Daoy (cell line): ENCODE results near the gene P2RX3. TPM values are rescaled to one million over a fixed set of nuclear protein-coding genes. Genes with fewer than 3 reads are reported as not detected.
"Not testable (repeated sequence)": the region's sequence is repeated elsewhere in the genome, so short reads cannot be mapped to it uniquely, and the experiment has no call there.

Experiments
- DNase-seq: peaks from one replicate; pipeline ENCODE4 v3.0.0-alpha.2; 2015; ENCODE audit warnings: low read depth
- total RNA-seq: library from RNA; depleted of rRNA; stranded (reverse); fragments of >200 nt; shearing (Covaris generic); gene quantifications from 2 replicates; pipeline ENCODE4 v1.2.3, GENCODE V29; 2014

P2RX3 gene
- total RNA-seq, 1 experiment from 2014 or later = not detected

DNA sequence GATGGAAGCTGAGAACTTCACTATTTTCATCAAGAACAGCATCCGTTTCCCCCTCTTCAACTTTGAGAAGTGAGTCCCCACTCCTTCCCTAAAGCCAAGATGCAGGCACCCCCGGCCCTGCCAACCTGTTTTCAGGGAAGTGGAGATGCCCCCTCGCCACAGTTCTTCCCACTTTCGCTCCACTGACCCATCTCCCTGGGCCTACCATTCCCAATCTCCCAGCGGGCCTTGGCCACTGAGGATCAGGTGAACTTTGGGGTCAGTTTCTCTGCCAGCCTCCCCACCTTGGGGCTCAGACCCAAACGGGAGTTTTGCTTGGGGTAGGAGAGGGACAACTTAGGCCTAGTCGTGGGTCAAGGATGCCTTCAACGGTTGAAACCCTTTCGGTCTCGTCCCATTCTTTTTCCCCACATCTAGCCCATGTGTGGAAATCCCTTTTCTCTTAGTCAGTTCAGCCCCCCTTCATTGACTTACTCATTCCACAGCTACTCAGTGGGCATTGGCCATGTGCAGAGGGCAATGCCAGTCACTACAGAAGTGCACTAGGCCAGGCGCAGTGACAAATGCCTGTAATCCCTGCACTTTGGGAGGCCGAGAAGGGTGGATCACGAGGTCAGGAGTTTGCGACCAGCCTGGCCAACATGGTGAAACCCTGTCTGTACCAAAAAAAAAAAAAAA is 10.6 kb downstream of the P2RX3 start:
- DNase-seq = peak; percentile 29

DNA sequence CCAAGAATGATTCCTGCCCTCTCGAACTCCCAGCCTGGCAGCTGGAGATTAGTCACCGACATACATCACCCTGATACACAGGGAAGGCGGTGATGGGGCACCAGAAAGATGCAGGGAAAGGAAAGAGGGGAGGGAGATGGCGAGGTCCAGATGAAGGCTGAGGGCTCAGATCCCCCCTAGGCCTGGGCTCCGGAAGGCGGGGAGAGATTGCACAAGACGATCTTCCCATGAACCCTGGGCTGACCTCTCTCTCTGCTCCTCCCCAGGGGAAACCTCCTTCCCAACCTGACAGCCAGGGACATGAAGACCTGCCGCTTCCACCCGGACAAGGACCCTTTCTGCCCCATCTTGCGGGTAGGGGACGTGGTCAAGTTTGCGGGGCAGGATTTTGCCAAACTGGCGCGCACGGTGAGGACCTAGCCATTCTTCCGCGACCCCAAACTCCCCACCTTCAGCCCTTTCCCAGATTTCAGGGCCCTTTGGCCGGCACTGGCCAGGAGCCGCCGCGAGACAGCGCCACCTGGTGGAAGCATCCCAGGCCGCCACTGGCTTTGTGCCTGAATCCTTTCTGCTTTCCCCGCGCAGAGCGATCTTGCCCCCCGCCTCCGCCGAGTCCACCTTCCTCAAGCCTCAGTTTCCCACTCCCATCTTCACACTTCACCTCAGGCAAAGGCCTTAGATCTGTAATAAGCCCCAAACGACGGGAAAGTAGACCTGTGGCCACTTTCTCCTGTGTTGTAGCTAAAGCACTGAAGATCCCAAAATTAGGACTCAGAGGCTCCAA is 11.5 kb downstream of the P2RX3 start:
- peak; percentile 75 for DNase-seq

DNA sequence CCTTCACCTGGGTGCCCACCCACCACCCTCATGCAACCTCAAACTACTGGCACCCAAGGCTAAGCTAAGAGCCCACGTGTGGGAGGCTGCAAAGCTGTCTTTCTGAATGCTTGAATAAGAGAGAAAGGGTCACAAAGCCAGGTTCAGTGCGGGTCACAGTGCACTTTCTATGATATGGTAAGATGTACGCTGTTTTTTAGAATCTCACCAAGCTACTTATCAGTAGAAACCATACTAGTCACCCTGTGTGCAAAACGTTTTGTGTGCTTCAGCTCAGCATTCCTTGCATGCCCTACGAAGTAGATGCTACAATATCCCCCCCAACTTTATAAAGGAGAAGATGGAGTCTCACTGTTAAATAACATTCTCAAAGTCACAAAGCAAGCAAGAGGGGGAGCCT is 14.9 kb downstream of the P2RX3 start:
- DNase-seq = no peak

DNA sequence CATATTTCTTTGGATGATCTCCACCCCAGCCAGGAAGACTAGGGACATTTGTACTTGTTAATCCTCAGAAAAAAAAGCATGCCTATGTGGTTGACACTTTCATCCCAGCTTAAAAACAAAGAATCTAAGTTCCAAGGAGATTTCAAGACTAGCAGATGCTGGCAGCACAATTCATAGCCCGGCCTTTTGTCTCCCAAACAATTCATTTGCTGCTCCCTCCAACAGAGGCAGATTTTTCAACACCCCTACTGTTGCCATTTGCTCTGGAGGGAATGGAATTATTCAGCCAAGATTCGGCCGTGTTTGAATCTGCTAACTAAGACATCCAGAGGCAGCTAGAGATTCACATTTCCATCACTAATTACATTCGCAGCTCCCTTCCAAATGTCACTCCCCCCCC is 15.3 kb downstream of the P2RX3 start:
- no peak for DNase-seq

DNA sequence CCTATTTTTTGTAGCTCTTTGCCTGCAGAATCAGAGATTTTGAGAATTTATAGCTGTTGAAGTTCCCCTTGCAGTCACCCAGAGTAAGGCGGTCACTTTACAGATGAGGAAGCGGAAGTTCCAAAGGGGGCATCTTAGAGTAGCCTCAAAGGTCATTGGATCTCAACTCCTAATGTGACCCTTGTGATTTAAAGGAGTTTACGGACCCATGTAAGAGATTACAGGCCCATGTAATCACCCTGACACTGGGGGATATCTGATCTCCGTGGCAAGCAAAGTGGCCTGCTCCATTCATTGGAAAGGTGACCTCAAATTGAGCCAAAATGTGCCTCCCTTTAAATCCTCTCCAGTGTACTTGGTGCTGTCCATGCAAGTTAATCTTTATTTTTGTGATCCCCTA is 15.7 kb downstream of the P2RX3 start:
- no peak for DNase-seq

DNA sequence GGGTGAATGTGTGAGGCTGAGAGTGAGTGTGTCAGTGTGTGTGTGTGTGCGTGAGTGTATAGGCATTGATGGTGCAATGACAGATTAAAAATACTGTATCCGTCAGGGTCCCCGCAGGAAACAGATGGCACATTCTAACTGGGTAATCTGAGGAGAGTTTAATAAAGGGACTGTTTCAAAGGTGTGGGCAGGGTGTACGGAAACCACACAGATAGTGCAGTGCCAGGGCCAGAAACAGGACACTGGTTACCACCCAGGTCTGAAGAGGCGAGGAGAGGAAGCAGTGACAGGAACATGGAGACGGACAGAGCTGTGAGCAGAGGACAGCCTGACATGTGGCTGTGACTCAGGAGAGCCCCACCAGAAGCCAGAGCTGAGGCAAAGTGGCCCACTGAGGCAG is 16.5 kb downstream of the P2RX3 start:
- DNase-seq = no peak

DNA sequence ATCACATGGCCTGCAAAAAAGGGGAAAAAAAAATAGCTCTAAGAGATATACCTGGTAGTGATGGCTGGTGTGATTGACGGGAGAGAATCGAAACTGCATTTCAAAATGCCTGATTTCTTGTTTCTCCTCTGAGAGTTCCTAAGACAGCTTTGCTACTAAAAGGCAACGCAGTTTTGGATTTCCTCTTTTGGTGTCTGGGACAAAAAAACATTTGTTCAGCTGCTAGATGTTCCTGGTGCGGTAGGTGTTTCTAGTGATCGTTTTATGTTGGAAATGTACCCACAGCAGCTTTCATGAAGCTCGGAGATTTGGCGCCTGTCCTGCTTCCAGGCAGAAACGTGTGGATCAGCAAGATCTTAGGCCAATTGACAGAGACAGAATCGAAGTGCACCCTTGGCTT is 18.1 kb downstream of the P2RX3 start:
- no peak for DNase-seq

DNA sequence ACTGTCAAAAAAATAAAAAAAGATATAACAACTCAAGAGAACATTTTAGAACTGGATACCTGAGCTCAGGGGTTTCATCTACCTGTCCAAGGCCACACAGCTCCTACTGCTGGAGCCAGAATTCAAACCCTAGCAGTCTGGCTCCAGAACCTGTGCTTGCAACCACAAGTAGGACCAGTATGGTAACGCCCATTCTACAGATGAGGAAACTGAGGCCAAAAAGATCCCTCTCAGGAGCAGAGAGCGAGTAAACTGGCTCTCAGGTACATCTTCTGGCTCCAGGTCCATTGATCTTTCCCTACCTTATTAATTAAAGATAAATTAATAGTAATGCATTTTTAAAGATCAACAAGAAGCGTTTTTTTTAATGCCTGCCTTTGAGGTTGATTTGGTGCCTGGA is 19.2 kb downstream of the P2RX3 start:
- no peak for DNase-seq

DNA sequence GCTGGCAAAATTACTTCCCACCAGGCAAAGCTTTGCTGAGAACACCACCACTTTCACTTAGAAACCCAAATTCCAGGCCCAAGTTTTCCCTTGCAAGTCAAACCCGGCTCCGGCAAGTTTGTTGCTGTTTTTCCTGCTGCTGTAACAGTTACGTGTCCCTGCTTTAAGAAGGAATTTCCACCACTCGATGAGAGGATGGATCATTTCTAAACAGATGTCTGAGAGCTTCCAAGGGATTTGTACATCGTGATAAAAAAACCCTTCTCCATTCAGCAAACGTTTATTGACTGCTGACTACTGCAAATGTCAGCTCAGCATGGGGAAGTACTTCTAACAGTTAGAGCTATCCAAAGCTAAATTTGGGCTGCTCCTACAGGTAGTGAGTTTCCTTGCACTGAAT is 19.7 kb downstream of the P2RX3 start:
- no peak for DNase-seq

DNA sequence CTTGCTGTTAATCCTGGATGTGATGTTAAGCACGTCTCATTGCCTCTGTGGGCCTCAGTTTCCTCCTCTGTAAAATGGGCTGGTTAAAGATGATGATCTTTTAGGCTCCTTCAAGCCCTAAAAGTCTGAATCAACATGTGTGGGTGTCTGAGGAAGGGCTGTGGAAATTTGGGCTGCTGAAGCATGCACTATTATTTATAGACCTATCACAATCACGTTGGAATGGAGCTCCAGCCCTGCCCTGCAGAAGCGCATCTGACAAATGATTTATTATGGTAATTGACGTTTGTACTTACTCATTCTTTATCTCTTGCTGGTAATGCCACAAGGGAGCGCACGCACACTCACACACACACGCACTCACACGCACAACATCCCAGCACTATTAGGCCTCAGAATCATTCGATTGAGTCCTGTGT is 20.4 kb downstream of the P2RX3 start:
- DNase-seq = no peak

DNA sequence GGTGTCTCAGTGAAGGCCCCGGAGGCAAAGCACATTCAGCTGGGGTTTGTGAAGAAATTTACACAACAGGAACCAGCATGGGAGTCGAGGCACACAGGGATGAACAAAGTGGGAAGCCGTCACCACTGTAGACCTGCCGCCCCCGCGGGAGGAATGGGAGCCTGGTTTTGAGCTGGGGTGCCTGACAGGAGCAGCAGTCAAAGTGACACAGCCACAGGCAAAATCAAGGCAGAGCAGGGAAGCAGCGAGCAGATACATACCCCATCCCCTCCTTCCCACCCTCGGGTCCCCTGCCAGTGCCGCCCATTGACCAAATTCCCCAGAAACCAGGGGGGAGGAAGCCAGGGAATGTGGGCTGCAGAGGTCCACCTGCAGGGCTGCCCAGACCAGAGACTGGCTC is 20.8 kb downstream of the P2RX3 start:
- no peak for DNase-seq

DNA sequence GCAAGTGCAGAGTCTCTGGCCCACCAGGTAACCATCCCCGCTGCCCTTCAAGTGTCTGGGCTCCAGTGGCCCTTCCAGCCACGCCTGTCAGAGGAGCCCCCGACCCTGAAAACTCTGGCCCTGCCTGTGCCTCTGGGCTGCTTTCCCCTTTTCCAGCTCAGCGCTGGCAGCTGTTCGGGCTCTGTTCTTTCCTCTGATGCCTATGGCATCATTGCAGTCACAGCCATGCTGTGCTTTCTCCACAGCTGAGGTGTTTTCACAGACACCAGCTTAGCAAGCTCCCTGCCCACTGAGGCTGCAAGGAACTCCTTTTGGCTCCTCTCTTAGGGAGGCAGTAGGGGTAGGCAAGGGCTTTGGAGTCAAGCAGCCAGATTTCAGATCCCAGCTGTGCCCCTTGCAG is 21.2 kb downstream of the P2RX3 start:
- DNase-seq = no peak

DNA sequence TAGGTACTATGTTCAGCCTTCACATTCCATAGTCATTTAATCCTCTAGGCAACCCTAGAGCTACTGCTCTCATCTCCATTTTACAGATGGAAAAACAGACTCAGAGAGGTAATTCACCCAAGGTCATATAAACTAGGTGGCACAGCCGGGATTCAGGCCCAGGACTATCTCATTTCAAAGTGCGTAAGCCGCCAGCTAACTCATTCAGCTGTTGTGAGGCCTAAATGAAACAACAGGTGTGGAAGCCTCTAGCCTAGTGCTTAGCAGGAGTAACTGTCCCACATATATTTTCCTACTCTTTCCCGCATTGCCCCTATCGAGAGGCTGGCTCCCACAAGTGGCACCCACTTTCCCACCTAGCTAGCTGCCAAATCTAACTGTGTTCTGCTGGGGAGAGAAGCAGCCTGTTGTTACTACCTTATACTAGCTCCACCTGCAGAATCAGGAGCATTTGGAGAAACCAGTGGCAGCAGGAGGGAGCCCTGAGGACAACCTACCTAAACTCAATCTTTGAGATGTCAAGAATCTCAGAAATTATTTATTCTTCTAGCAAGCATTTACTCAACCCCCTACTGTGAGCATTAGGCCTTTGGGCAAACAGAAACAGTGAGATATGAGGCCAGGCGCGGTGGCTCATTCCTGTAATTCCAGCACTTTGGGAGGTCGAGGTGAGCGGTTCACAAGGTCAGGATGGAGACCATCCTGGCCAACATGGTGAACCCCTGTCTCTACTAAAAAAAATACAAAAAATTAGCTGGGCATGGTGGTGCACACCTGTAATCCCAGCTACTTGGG is 21.9 kb downstream of the P2RX3 start:
- DNase-seq = peak; percentile 29

DNA sequence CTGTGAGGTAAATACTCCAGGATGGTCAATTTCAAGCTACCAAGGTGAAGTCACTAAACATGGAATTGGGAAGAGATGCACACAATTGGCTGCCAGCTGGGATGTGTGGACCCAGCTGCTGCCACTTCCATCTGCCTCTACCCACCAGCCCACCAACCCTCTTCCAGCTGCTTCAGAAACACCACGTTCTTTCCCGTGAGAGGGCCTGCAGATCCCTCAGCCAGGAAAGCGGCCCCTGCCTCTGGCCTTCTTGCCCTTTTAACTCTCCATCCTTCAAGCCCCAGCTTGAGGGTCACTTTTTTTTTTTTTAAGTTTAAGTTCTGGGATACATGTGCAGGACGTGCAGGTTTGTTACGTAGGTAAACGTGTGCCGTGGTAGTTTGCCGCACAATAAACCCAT is 22.8 kb downstream of the P2RX3 start:
- no peak for DNase-seq

DNA sequence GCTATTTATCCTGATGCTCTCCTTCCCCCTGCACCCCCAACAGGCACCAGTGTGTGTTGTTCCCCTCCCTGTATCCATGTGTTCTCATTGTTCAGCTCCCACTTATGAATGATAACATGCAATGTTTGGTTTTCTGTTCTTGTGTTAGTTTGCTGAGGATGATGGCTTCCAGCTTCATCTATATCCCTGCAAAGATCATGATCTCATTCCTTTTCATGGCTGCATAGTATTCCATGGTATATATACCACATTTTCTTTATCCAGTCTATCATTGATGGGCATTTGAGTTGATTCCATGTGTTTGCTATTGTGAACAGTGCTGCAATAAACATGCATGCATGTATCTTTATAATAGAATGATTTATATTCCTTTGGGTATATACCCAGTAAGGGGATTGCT is 23.3 kb downstream of the P2RX3 start:
- not testable (repeated sequence) for DNase-seq

DNA sequence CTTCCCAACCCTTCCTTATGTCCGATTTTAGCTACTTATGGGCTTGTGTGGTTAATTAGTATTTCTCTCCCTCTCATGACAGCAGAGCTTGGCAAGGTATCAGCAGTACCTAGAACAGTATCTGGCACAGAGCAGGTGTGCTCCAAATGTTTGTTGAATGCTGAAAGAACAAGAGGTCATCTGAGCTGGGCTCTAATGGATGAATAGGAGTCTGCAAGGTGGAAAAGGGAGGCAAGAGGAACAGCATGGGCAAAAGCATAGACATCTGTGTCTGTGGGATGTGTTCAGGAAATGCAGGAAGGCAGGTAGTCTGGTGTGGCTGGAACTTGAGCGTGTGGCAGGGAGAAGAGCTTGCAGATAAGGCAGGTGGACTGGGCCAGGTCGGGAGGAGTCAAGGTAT is 23.8 kb downstream of the P2RX3 start:
- no peak for DNase-seq

DNA sequence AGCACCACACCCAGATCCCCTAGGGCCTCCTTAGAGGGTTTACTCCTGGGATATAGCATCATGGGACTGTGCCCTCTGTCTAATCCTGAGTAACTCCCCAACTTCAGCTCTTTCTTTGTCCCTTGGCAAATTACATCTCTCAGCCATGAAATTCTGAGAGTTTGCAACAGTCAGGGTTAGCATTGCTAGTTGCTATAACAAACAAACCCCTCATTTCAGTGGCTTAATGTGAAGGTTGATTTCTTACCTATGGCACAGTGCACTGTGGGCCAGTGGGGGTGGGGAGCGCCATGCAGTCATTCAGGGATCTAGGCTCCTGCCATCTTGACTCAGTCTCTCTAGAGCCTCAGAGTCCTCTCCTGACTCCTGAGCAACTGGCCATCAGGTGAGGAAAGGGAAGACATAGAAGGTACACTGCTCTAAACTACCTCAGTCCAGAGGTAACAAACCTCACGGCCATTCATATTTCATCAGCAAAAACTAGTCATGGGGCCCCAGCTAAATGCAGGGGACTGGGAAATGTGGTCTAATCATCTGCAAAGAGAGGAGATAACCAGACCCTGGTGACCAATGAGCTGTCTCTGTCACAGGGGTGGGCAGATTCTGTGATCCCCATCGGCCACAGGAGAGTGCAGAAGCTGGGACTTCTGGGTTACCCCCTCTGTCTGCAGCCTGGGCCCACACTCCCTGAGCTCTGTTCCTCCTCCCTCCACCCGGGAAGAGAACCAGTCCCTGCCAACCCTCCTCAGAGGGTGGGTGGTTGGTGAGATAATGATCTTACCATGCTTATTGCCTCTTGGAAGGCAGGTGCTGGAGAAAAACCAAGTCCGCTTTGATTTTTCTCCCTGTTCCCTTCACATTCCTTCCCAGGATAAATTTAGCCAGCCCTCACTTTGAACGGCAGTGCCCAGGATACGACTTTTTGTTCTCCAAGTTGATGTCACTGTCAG is 25.3 kb downstream of the P2RX3 start:
- no peak for DNase-seq

DNA sequence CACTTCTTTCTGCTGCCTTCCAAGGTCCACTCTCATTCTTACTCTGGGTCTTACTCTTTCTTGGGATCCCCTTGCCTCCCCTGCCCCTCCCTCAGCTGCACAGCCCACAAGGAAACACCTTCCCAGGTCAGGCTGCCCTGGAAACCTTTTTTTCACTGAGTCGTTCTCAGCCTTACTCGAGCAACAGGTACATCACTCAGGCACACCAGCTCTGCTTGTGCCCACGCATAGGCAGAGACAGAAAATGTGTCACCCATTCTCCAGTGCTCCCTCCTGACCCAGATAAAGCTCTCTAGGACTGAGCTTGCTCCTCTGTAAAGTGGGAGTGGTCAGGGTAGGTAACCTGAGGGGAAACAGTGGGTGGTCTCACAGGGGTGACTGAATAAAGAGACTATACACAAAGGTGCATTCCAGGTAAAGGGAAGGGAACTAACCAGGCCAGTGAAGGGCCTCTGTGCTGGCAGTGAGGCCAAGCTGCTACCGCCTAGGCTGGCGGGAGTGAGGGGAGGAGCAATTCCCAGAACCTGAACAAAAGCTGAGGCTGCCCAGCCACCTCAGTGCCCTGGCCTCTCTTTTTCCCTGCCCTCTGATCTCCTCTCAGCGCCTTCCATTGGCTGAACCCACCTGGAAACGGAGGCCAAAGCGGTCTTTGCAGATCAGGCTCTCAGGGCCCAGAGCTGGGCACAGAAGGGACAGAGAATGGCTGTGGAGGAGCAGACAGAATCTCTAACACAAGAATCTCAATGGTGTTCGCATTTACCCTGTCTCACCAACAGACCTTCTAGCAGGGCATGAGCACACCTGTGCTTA is 26.9 kb downstream of the P2RX3 start:
- no peak for DNase-seq

DNA sequence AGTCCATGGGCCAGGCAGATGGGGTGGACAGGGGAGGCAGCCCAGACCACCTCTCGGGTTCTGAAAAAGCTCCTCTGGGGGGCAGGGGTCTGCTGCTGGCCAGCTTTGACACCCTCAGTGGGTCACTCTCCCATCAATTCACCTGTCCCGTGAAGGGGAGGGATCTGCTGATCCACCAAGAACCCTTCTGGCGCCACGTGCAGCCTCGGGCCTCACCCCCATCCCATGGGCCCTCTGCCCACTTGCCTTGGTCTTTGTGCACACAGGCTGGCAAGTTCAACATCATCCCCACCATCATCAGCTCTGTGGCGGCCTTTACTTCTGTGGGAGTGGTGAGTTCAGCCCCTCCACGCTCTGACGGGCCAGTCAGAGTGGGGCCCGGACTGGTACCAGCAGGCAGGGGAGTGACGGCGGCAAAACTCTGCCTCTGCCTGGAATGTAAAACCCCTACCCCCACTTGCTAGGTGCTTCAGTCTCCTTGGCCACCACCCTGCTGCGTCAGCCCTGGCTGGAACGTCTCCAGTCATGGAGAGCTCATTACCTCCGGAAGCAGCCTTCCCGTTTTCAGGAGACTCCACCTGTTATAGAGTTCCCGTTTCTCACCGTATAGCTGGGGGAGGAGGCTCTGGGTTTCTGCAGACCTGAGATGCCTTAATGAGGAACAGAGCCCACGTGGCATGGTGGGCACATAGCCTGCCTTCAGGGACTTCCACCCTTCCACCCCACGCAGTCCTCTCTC is 30.1 kb downstream of the P2RX3 start:
- peak; percentile 77 for DNase-seq

DNA sequence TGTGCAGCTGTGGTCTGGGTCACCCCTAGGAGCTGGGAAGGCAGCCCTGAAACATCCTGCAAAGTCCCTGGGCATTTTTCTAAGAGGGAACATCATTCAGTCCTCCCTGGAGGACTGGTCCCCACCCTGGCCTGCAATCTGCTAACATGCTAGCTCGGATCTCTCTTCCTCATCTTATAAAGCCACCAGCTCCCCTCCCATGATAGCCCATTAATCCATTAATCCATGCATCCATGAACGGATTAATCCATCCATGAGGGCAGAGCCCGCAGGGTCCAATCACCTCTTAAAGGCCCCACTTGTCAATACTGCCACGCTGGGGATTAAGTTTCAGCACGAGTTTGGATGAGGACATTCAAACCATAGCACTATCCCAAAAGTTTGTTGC is 30.7 kb downstream of the P2RX3 start:
- no peak for DNase-seq
